Amniotic stem cell (primary cell): Measurements from ENCODE around the gene ZNF550.
A peak's percentile ranks its signal among the peaks of the same experiment; 100 is the strongest.

ENCODE experiments used
- DNase-seq: peaks from one replicate; lab custom pipeline; 2025; lab: John Stamatoyannopoulos, UW

Gene ZNF550

GRCh38 chr19:57559404-57560025 lies at the start of gene ZNF550:
Gene ZNF550, minus strand, starts transcription at chr19:57559863. Its CDS starts 181 bp downstream, at chr19:57559682.
- peak; percentile 64 for DNase-seq

- no peak for DNase-seq
Measured at GRCh38 chr19:57606931-57607330, 47.3 kb upstream of the ZNF550 start.

GRCh38 chr19:57599761-57600383 lies 40.2 kb upstream of the ZNF550 start, which contains the start of gene ZNF530:
Gene ZNF530, plus strand, starts transcription at chr19:57599885. Its CDS starts 4,461 bp downstream, at chr19:57604346.
- DNase-seq = peak; percentile 64

GRCh38 chr19:57599377-57599760 lies 39.7 kb upstream of the ZNF550 start:
- DNase-seq = no peak

- DNase-seq = peak; percentile 8
Measured at GRCh38 chr19:57587529-57587928, 27.9 kb upstream of the ZNF550 start.

- peak; percentile 79 for DNase-seq
Measured at GRCh38 chr19:57583521-57584416, 24.1 kb upstream of the ZNF550 start, which contains the start of gene ZIK1. Gene ZIK1, plus strand, starts transcription at chr19:57584145. Its CDS starts 212 bp downstream, at chr19:57584357.

GRCh38 chr19:57583104-57583520 lies 23.4 kb upstream of the ZNF550 start:
- no peak for DNase-seq

GRCh38 chr19:57578487-57579205 lies 19.0 kb upstream of the ZNF550 start, which contains the start of gene ZNF416:
Gene ZNF416, minus strand, starts transcription at chr19:57578911. Its CDS starts 207 bp downstream, at chr19:57578704.
- DNase-seq = peak; percentile 92

- DNase-seq = no peak
Measured at GRCh38 chr19:57576661-57577060, 17.0 kb upstream of the ZNF550 start.

- DNase-seq = no peak
Measured at GRCh38 chr19:57572415-57572947, 12.8 kb upstream of the ZNF550 start.

- DNase-seq = no peak
Measured at GRCh38 chr19:57570707-57571106, 11.0 kb upstream of the ZNF550 start.

GRCh38 chr19:57566396-57567265 lies 7.0 kb upstream of the ZNF550 start:
- no peak for DNase-seq

- no peak for DNase-seq
Measured at GRCh38 chr19:57563547-57563946, 3.9 kb upstream of the ZNF550 start.

GRCh38 chr19:57560049-57560491 lies 407 bp upstream of the ZNF550 start:
- DNase-seq = peak; percentile 15

- no peak for DNase-seq
Measured at GRCh38 chr19:57559008-57559403, 657 bp downstream of the ZNF550 start.

GRCh38 chr19:57558525-57558924 lies 1.1 kb downstream of the ZNF550 start:
- no peak for DNase-seq

- DNase-seq = no peak
Measured at GRCh38 chr19:57557659-57558058, 2.0 kb downstream of the ZNF550 start.

- no peak for DNase-seq
Measured at GRCh38 chr19:57552432-57552831, 7.2 kb downstream of the ZNF550 start.

- DNase-seq = no peak
Measured at GRCh38 chr19:57546513-57546912, 13.2 kb downstream of the ZNF550 start.

- no peak for DNase-seq
Measured at GRCh38 chr19:57537953-57538547, 21.6 kb downstream of the ZNF550 start.
